ENCODE measurements around the gene NINL.
"Not testable (repeated sequence)": the region's sequence is repeated elsewhere in the genome, so short reads cannot be mapped to it uniquely, and the experiment has no call there.

NINL gene

DNA sequence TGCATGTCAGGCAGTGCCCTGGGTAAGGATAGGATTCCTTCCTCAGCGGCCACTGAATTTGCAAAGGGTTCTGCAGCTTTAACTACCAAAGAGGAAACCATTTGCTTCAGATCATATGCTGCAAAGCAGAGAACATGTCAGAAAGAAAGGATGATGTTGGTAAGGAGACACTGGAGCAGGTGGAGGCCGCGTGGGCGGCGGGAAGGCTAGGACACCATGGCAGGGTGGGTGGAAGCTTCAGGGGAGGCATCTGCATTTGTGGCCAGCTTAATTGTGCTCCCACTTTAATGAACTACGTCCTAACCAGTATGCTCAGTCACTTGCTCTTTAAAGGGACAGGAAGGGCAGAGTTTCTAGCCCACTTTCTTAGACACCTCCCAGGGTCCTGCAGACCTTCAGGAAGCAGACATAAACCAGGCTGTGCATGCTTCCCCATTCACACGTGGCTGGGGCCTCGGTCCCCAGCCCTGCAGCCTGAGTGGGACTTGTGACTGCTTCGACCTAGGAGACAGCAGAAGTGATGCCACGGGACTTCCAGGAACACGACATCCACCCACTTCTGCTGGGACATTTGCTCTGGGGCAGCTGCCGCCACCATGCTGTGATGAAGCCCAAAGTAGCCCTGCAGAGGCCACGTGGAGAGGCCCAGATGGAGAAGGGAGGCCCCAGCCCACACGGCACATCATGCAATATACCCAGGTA, 101.7 kb downstream of the NINL start:
- DNase-seq (ENCODE audit: low read depth): no peak

GRCh38 chr20:25481918-25482253, 103.4 kb downstream of the NINL start:
- DNase-seq (ENCODE audit: low read depth): no peak

DNA sequence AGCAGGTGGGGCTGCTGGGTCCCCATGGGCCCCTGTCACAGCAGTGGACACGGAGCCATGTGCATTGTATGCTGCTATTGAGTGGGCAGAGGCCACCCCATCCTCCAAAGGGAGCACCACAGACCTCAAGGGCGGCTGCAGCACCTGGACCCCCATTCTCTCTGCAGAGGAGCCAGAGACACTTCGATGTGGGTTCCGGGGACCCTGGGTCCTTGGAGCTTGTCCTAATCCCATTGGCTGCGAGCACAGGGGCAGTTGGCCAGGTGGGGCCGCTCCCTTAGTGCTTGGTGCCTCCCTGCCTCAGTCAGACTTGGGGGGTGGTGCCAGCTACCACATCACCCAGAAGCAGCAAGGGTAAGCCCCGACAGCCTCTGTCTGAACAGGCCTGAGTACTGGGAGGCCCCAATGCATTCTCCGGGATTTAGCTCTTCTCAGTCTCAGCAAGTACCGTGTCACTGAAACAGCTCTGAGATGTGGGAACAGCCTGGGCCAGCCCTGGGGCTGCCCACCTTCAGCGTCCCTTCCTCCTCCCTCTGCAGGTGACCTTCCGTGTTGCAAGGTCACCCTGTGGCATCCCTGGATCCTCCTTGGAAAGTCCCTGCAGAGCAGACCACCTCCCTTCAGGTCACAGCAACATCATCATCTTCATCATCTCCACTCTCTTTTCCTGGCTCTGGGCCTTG, 104.0 kb downstream of the NINL start:
- no peak for DNase-seq (ENCODE audit: low read depth)

DNA sequence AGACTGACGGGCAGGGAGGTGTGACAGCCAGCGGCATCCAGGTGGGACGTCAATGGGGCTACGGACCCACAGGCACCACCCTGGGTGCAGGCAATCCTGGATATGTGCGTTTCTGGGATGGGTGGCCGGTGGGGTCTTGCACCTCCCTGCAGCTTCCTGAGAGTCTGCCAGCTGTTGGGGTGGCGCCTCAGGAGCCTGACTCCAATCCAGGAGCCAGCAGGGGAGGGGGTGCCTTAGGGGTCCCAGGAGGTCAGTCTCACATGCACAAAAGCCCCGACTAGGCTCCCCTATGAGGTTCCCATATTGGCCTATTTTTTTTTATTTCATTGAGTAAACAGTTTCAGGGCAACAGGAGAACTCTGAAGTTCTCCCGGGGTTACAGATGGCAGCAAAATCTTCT, 104.5 kb downstream of the NINL start:
- no peak for DNase-seq (ENCODE audit: low read depth)

GRCh38 chr20:25480156-25480555, 105.2 kb downstream of the NINL start:
- no peak for DNase-seq (ENCODE audit: low read depth)

DNA sequence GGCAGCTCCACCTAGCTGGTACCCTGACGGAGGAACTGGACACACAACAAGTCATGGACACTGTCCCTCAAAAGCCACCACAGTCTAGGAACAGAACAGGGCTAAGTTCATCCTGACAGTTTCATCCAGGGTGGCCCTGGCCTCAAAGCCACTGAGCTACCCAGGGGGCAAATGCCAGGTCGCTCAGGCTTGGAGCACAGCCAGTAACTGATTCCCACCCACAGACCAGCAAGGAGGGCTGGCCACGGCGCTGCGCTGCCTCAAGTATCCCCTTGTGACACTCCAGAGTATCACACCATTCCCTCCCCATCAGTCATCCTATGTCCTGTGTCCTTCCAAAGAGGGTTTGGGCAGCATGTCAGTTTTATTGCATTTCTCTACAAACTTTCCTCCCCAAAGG, 105.7 kb downstream of the NINL start:
- DNase-seq (ENCODE audit: low read depth): no peak

DNA sequence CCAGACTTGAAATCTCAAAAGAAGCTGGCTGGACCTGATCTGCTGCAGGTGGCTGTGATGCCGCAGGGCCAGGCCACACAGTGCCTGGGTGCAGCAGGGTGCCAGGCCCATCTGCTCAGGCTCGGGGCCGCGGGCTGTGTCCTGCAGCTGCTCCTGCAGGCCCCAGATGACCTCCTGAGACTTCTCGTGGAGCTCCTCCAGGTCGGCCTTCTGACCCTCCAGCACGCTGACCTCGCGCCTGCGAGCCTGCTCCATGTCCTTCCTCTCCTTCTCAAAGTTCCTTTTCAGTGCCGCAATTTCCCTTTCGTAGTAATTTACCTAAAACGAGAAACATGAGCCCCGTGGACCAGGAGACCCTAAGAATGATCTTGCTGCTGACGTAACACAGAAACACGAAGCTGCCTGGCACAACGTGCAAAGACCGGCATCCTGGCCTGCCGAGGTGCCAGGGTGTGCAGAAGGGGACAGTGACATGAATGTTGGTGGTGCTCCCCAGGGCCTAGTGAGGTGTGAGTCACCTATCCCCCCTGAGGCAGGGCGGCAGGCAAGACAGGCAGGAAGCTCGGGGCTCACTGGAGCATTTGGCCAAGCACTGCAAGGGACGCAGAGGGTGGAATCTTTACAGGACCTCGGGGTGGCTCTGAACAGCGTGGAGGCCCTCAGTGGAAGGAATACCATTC, 106.3 kb downstream of the NINL start:
- DNase-seq (ENCODE audit: low read depth): no peak

DNA sequence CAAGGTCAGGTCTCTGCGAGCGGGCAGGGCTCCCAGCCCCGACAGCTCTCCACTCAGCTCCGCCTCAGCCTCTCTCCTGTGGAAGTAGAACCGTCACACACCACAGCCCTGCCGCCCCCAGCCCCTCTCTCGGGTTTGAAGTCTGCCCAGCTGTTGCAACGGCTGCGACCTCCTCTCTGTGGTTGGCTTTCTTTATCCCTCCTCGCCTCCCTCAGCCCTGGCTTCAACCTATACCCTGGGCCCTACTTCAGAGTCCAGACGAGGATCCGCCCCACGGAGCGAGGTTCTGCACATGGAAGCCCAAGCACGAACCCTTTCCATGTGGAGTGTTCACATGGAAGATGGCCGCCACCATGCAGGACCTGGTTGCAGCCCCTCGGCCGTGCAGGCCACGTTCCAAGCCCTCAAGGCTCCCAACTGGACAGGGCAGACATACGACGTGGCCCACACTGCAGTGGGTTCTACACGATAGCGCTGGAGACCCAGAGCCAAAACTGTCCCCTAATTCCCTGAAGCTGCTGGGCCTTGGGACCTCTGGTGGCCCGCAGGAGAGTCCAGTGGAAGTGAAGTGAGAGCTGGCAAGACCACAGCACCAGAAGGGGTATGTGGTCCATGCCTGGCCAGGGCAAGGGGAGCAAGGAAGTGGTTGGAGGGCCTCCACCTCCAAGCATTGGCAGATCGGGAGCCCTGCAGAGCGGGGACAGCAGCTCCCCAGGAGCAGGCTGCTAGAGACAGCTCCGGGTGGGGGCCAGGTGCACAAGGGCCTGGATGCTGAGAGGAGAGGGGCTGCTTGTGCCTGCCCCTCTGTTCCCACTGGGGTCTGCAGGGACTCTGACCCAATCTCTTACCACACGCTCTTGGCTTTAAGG, 108.1 kb downstream of the NINL start:
- no peak for DNase-seq (ENCODE audit: low read depth)

DNA sequence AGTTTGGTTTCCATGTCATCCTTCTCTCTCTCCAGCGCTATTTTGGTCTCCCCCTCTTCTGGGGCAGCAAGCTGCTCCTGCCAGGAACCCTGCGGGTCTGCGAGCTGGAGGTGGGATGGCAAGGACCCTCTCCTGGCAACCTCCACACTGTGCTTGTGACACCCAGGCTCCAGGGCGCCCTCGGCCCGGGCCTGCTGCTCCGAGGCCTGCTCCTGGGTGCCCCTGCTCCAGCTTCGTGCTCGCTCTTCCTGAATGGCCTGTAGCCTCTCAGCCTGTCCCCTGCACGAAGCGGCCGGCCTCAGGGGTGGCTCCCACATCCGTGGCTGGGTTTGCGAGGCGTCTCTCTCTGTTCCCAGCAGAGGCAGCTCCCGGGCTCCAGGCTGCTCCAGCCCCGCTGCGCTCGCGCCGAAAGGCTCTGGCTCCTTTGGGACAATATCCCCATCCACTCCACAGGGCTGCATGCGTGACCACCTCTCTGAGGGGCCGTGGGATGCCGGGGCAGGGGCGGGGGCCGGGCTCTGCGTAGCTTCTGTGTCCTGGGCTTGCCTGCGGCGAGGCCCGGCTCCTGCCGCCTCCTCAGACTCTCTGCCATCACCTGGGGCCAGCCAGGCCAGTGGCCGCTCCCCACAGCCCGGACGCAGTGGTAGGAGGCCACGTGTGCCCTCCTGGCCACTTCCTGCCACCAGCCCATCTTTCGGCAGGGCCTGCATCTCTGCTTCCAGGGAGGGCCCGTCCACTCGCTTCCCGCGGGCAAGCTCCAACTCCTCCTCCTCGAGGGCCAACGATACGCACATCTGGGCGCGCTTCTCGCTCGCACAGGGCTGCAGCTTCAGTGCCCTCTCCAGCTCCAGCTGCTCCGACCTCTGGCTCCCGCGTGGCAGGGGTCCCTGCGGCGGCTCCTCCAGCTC, 109.0 kb downstream of the NINL start:
- no peak for DNase-seq (ENCODE audit: low read depth)

DNA sequence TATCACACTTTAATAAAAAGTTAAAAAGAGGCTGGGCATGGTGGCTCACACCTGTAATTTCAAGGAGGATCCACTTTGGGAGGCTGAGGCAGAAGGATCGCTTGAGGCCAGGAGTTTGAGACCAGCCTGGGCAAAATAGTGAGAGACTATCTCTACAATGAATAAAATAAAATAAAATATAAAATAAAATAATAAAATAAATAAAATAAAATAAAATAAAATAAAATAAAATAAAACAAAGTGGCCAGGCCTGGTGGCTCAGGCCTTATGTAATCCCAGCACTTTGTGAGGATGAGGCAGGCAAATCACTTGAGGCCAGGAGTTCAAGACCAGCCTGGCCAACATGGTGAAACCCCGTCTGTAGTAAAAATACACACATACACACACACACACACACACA, 112.0 kb downstream of the NINL start:
- not testable (repeated sequence) for DNase-seq (ENCODE audit: low read depth)

DNA sequence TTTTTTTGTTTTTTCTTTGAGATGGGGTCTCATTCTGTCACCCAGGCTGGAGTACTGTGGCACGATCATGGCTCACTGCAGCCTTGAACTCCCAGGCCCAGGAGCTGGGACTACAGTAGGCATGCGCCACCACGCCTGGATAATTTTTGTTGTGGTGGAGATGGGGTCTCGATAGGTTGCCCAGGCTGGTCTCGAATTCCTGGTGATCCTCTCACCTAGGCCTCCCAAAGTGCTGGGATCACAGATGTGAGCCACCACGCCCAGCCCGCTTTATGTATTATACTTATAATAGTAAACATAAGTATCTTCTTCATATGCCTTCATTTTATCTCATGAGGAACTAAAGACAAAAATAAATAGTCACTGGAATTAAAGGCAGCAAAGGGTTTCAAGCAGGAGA, 114.3 kb downstream of the NINL start:
- no peak for DNase-seq (ENCODE audit: low read depth)

GRCh38 chr20:25470045-25470444, 115.3 kb downstream of the NINL start:
- DNase-seq (ENCODE audit: low read depth): peak; percentile 14

DNA sequence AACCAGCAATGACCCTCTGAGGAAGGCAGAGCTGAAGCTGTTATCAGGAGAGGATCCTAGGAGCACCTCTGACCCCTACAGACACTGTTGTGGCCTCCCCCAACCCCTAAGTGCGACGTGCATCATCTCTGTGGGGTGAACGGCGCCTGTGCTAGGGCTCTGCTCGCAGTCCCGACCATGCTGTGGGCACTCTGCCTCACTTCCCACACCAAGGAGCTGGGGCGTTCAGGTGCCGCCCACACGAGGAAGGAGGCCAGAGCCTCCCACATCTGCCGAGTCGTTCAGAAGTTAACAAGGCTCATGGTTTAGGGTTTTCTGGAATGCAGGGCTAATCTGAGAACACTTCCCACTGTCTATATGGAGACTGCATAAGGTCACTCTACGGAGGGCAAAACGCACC, 115.8 kb downstream of the NINL start:
- DNase-seq (ENCODE audit: low read depth): no peak

DNA sequence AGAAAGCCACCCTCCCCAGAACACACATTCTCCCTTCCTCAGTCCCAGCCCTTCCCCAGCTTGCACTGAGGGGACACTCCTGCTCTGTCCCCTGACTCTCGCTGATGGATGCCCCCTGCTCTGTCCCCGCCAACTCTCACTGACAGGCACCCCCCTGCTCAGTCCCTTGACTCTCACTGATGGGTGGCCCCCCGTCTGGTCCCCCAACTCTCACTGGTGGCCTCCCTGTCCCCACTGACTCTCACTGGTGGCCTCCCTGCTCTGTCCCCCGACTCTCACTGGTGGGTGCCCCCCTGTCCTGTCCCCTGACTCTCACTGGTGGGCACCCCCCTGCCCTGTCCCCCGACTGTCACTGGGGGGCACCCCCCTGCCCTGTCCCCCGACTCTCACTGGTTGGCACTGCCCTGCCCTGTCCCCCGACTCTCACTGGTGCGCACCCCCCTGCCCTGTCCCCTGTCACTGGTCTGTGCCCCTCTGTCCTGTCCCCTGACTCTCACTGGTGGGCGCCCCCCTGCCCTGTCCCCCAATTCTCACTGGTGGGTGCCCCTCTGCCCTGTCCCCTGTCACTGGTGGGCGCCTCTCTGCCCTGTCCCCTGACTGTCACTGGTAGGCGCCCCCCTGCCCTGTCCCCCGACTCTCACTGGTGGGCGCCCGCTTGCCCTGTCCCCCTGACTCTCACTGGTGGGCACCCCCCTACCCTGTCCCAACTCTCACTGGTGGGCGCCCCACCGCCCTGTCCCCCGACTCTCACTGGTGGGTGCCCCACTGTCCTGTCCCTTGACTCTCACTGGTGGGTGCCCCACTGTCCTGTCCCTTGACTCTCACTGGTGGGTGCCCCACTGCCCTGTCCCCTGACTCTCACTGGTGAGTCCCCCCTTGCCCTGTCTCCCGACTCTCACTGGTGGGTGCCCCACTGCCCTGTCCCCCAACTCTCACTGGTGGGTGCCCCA, 116.9 kb downstream of the NINL start:
- DNase-seq (ENCODE audit: low read depth): no peak

- no peak for DNase-seq (ENCODE audit: low read depth)
Measured at GRCh38 chr20:25467441-25467840, 117.9 kb downstream of the NINL start.

GRCh38 chr20:25466846-25467245, 118.5 kb downstream of the NINL start:
- no peak for DNase-seq (ENCODE audit: low read depth)

GRCh38 chr20:25465243-25466135, 119.8 kb downstream of the NINL start:
- no peak for DNase-seq (ENCODE audit: low read depth)

DNA sequence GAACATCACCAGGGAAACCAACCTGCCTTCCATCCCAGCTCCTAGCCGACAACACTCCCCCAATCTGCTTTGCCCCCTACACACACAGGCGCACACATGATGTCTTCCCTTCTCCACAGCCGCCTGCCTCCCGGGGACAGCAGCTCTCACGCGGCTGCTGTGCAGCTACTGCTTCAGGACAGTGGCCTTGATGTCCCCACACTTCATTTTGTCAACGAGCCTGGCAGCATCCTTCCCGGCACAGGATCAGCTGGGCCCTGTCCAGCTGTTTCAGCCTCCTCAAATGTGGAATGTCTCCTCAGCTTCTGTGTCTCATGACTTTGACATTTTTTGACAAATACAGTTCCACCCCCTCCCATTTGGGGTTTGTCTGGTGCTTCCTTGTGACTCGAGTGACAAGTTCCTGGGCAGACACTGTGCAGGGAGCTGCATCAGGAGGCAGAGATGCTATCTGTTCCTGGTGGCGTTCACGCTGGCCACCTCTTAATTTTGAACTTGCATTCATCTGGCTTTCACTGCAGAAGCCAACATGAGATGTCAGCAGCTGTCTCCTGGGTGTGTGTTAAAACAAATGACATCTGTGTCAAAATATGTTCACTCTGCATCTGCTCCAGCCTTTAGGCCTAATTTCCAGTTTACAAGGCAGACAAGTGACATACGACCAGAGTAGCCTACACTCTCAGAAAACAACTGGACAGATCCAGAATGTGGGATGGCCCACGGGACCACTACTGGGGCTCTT, 120.7 kb downstream of the NINL start:
- DNase-seq (ENCODE audit: low read depth): no peak

Data from activated T-cell treated with anti-CD3 and anti-CD28 coated beads for 24 hours (primary cell).